IMR-90 (cell line): Measurements from ENCODE around the gene ABCA9.

Experiments
- CEBPB ChIP-seq: IDR thresholded peaks from 2 replicates; pipeline ENCODE4 v1.6.1; 2012; ENCODE audit warnings: low read depth, low read length, improper control_type of control experiment
- FOS ChIP-seq: fragments of 150-350 bp; IDR thresholded peaks from 2 replicates; pipeline ENCODE4 v1.6.1; 2016; ENCODE audit warnings: low read depth, low read length
- MXI1 ChIP-seq: IDR thresholded peaks from 2 replicates; pipeline ENCODE4 v1.6.1; 2012; ENCODE audit warnings: low read depth, mild to moderate bottlenecking, low read length, moderate library complexity, borderline replicate concordance
- POLR2A ChIP-seq: IDR thresholded peaks from 2 replicates; pipeline ENCODE4 v1.6.1; 2012; ENCODE audit warnings: mild to moderate bottlenecking, low read depth, low read length
- RAD21 ChIP-seq: IDR thresholded peaks from 2 replicates; pipeline ENCODE4 v1.6.1; 2012; ENCODE audit warnings: low read length, improper control_type of control experiment
- RFX5 ChIP-seq: IDR thresholded peaks from 2 replicates; pipeline ENCODE4 v1.8.0; 2012; ENCODE audit warnings: low read depth, mild to moderate bottlenecking, low read length, moderate library complexity
- SMC3 ChIP-seq: fragments of 150-350 bp; IDR thresholded peaks from 2 replicates; pipeline ENCODE4 v1.6.1; 2016; ENCODE audit warnings: low read depth, mild to moderate bottlenecking, antibody characterized with exemption, low read length, moderate library complexity
- TF ChIP-seq, protein P1 (sequence below): conservative IDR thresholded peaks from 2 replicates; pipeline ENCODE4 v1.5.1; 2012; ENCODE audit warnings: mild to moderate bottlenecking, low read depth, low read length, improper control_type of control experiment
- TF ChIP-seq, protein P2 (sequence below): fragments of 150-350 bp; IDR thresholded peaks from 2 replicates; pipeline ENCODE4 v1.6.1; 2016; ENCODE audit warnings: low read depth, mild to moderate bottlenecking, low read length, moderate library complexity, borderline replicate concordance
- TF ChIP-seq, protein P3 (sequence below): fragments of 150-350 bp; IDR thresholded peaks from 2 replicates; pipeline ENCODE4 v1.6.1; 2017; ENCODE audit warnings: mild to moderate bottlenecking, antibody characterized with exemption, low read length, low read depth

GRCh38 chr17:69009930-69010329, 50.8 kb downstream of the ABCA9 start:
- TF ChIP-seq, protein P1, sequence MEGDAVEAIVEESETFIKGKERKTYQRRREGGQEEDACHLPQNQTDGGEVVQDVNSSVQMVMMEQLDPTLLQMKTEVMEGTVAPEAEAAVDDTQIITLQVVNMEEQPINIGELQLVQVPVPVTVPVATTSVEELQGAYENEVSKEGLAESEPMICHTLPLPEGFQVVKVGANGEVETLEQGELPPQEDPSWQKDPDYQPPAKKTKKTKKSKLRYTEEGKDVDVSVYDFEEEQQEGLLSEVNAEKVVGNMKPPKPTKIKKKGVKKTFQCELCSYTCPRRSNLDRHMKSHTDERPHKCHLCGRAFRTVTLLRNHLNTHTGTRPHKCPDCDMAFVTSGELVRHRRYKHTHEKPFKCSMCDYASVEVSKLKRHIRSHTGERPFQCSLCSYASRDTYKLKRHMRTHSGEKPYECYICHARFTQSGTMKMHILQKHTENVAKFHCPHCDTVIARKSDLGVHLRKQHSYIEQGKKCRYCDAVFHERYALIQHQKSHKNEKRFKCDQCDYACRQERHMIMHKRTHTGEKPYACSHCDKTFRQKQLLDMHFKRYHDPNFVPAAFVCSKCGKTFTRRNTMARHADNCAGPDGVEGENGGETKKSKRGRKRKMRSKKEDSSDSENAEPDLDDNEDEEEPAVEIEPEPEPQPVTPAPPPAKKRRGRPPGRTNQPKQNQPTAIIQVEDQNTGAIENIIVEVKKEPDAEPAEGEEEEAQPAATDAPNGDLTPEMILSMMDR: no peak
- no peak for TF ChIP-seq POLR2A
- no peak for TF ChIP-seq CEBPB
- no peak for TF ChIP-seq RAD21
- TF ChIP-seq FOS: no peak
- TF ChIP-seq, protein P2, sequence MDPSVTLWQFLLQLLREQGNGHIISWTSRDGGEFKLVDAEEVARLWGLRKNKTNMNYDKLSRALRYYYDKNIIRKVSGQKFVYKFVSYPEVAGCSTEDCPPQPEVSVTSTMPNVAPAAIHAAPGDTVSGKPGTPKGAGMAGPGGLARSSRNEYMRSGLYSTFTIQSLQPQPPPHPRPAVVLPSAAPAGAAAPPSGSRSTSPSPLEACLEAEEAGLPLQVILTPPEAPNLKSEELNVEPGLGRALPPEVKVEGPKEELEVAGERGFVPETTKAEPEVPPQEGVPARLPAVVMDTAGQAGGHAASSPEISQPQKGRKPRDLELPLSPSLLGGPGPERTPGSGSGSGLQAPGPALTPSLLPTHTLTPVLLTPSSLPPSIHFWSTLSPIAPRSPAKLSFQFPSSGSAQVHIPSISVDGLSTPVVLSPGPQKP: no peak
- TF ChIP-seq, protein P3, sequence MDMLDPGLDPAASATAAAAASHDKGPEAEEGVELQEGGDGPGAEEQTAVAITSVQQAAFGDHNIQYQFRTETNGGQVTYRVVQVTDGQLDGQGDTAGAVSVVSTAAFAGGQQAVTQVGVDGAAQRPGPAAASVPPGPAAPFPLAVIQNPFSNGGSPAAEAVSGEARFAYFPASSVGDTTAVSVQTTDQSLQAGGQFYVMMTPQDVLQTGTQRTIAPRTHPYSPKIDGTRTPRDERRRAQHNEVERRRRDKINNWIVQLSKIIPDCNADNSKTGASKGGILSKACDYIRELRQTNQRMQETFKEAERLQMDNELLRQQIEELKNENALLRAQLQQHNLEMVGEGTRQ: no peak
- TF ChIP-seq RFX5: no peak
- TF ChIP-seq SMC3: no peak
- no peak for TF ChIP-seq MXI1
